SK-N-SH (cell line): Measurements from ENCODE around the gene PAPSS2.

Experiments
- RFX5 ChIP-seq: IDR thresholded peaks from 2 replicates; pipeline ENCODE4 v1.6.1; 2012; ENCODE audit warnings: mild to moderate bottlenecking, improper control_type of control experiment, low read length
- TEAD4 ChIP-seq: IDR thresholded peaks from 2 replicates; pipeline ENCODE4 v1.4.0; 2012; ENCODE audit warnings: mild to moderate bottlenecking, borderline replicate concordance; ENCODE audit not compliant: insufficient read depth
- TF ChIP-seq, protein P1 (sequence below): IDR thresholded peaks from 2 replicates; pipeline ENCODE4 v1.6.1; 2012; ENCODE audit warnings: mild to moderate bottlenecking, low read depth, low read length, moderate library complexity
- TF ChIP-seq, protein P2 (sequence below): fragments of 200-600 bp; sonication (generic); IDR thresholded peaks from 2 replicates; pipeline ENCODE4 v1.6.1; 2017; ENCODE audit warnings: antibody characterized with exemption, mild to moderate bottlenecking, moderate library complexity
- TF ChIP-seq, protein P3 (sequence below): IDR thresholded peaks from 2 replicates; pipeline ENCODE4 v1.4.0; 2012; ENCODE audit warnings: low read depth

DNA sequence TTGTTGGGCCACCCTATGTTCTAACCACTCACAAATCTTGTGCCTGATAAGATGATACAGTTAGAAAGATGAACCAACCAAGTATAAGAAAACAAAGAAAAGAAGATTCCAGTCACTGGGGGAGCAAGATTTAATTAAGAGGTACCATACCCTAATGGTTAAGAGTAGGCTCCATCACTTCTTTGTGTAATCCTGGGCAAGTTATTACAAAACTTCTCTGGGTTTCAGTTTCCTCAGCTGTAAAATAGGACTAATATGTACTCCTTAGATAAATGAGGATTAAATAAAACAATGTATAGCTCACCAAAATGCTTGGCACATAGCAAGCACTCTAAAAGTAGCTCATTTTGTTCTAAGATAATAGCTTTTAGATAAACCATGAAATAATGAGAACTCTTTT is 99.9 kb downstream of the PAPSS2 start:
- TF ChIP-seq, protein P1, sequence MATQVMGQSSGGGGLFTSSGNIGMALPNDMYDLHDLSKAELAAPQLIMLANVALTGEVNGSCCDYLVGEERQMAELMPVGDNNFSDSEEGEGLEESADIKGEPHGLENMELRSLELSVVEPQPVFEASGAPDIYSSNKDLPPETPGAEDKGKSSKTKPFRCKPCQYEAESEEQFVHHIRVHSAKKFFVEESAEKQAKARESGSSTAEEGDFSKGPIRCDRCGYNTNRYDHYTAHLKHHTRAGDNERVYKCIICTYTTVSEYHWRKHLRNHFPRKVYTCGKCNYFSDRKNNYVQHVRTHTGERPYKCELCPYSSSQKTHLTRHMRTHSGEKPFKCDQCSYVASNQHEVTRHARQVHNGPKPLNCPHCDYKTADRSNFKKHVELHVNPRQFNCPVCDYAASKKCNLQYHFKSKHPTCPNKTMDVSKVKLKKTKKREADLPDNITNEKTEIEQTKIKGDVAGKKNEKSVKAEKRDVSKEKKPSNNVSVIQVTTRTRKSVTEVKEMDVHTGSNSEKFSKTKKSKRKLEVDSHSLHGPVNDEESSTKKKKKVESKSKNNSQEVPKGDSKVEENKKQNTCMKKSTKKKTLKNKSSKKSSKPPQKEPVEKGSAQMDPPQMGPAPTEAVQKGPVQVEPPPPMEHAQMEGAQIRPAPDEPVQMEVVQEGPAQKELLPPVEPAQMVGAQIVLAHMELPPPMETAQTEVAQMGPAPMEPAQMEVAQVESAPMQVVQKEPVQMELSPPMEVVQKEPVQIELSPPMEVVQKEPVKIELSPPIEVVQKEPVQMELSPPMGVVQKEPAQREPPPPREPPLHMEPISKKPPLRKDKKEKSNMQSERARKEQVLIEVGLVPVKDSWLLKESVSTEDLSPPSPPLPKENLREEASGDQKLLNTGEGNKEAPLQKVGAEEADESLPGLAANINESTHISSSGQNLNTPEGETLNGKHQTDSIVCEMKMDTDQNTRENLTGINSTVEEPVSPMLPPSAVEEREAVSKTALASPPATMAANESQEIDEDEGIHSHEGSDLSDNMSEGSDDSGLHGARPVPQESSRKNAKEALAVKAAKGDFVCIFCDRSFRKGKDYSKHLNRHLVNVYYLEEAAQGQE = no peak
- TF ChIP-seq, protein P2, sequence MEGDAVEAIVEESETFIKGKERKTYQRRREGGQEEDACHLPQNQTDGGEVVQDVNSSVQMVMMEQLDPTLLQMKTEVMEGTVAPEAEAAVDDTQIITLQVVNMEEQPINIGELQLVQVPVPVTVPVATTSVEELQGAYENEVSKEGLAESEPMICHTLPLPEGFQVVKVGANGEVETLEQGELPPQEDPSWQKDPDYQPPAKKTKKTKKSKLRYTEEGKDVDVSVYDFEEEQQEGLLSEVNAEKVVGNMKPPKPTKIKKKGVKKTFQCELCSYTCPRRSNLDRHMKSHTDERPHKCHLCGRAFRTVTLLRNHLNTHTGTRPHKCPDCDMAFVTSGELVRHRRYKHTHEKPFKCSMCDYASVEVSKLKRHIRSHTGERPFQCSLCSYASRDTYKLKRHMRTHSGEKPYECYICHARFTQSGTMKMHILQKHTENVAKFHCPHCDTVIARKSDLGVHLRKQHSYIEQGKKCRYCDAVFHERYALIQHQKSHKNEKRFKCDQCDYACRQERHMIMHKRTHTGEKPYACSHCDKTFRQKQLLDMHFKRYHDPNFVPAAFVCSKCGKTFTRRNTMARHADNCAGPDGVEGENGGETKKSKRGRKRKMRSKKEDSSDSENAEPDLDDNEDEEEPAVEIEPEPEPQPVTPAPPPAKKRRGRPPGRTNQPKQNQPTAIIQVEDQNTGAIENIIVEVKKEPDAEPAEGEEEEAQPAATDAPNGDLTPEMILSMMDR = no peak
- TF ChIP-seq, protein P3, sequence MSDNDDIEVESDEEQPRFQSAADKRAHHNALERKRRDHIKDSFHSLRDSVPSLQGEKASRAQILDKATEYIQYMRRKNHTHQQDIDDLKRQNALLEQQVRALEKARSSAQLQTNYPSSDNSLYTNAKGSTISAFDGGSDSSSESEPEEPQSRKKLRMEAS = no peak
- no peak for TF ChIP-seq RFX5
- no peak for TF ChIP-seq TEAD4
